Karpas-422 (cell line): ENCODE measurements around the gene GLRX. TPM values are rescaled to one million over a fixed set of nuclear protein-coding genes. Genes with fewer than 3 reads are reported as not detected.

Source experiments
- DNase-seq: peaks from one replicate; pipeline ENCODE4 v3.0.0-alpha.2; 2015
- H2AFZ ChIP-seq: fragments of 200-600 bp; sonication (generic); 2 replicates; pipeline ENCODE4 v1.6.1; 2014; ENCODE audit warnings: antibody characterized with exemption, low read length, mixed read lengths
- H3K27ac ChIP-seq: fragments of 200-600 bp; sonication (generic); 2 replicates; pipeline ENCODE4 v1.5.1; 2014; ENCODE audit warnings: mild to moderate bottlenecking, low read length, moderate library complexity
- H3K27me3 ChIP-seq: fragments of 200-600 bp; sonication (generic); 2 replicates; pipeline ENCODE4 v1.6.1; 2014; ENCODE audit warnings: low read length, mixed read lengths
- H3K36me3 ChIP-seq: fragments of 200-600 bp; sonication (generic); 2 replicates; pipeline ENCODE4 v1.6.1; 2014; ENCODE audit warnings: low read length, mixed read lengths; ENCODE audit not compliant: insufficient read depth
- H3K4me1 ChIP-seq: fragments of 200-600 bp; sonication (generic); 2 replicates; pipeline ENCODE4 v1.6.1; 2014; ENCODE audit warnings: mild to moderate bottlenecking, low read length, mixed read lengths
- H3K4me2 ChIP-seq: fragments of 200-600 bp; sonication (generic); 2 replicates; pipeline ENCODE4 v1.6.1; 2014; ENCODE audit warnings: low read length, low read depth, mild to moderate bottlenecking; ENCODE audit not compliant: poor library complexity, severe bottlenecking
- H3K4me3 ChIP-seq: fragments of 200-600 bp; sonication (generic); 2 replicates; pipeline ENCODE4 v1.5.1; 2014; ENCODE audit warnings: mild to moderate bottlenecking, antibody characterized with exemption, low read length, mixed read lengths
- H3K79me2 ChIP-seq: fragments of 200-600 bp; sonication (generic); 2 replicates; pipeline ENCODE4 v1.6.1; 2014; ENCODE audit warnings: mild to moderate bottlenecking, low read length, mixed read lengths
- H3K9ac ChIP-seq: fragments of 200-600 bp; sonication (generic); 2 replicates; pipeline ENCODE4 v1.6.0; 2014; ENCODE audit warnings: low read length
- H3K9me2 ChIP-seq: fragments of 200-600 bp; sonication (generic), shearing (Covaris generic); replicated peaks from 2 replicates; pipeline ENCODE4 v1.6.0; 2014; ENCODE audit warnings: mild to moderate bottlenecking, low read length, moderate library complexity; ENCODE audit not compliant: insufficient read depth
- H3K9me3 ChIP-seq: fragments of 300-700, 200-600 bp; sonication (generic); 2 replicates; pipeline ENCODE4 v1.6.1; 2014; ENCODE audit warnings: low read length, mixed read lengths
- H4K20me1 ChIP-seq: fragments of 200-600 bp; sonication (generic); 2 replicates; pipeline ENCODE4 v1.6.1; 2014; ENCODE audit warnings: mild to moderate bottlenecking, antibody characterized with exemption, low read length, low read depth; ENCODE audit not compliant: insufficient read depth
- total RNA-seq: library from RNA; depleted of rRNA; stranded (reverse); fragments of >200 nt; shearing (Covaris generic); gene quantifications from 2 replicates; pipeline ENCODE4 v1.2.3, GENCODE V29; 2014; ENCODE audit warnings: low replicate concordance; rRNA removed

The GLRX gene
- total RNA-seq, 1 experiment from 2014 or later = 16.3 TPM

DNA sequence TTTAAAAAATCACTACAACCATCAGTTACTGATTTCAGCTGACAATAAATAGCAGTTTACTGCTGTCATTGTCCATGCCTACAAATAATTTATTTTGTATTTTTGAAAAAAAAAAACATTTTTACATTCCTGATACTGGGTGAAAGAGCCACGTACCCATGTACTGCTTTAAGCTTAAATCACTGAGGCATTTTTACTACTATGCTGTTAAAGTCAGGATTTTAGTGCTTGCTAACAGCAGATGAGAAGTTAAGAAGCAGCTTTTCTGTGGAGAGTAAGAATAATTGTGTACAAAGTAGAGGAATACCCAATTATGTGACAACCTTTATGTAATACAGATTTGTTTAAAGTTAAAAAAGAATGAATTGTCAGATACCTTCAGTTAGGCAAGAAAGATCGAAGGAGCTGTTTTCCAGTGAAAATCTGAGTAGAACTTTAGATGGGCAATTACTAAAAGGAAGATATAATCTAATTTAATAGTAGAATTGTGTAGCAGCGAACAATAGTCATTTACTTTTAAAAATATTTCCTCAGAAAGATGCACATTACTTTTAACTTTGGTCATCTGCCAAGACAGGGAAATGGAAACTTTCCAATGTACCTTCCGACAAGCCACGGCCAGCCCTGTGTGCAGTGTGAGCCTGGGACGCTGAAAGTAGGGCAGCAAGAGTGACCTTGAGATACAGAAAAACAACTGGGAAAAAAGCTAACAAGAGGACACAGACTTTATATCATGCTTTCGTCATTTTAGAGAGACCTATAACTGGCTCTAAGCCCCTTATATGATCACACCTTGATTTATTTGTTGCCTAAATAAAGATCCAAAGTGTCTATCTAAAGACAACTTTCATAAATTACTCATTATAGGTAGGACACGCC, 51.5 kb downstream of the GLRX start:
- no peak overlapping the region for H3K4me3 ChIP-seq
- H3K79me2 ChIP-seq = no peaks in the 10 kb centered on the region
- no peaks in the 10 kb centered on the region for H3K9me3 ChIP-seq
- no peak for DNase-seq
- H2AFZ ChIP-seq = no peak overlapping the region
- H3K36me3 ChIP-seq = no peaks in the 10 kb centered on the region
- H3K4me1 ChIP-seq = no peaks in the 10 kb centered on the region
- no peak overlapping the region for H3K4me2 ChIP-seq
- H3K27ac ChIP-seq = no peak overlapping the region
- no peaks in the 10 kb centered on the region for H3K9me2 ChIP-seq
- no peak overlapping the region for H3K9ac ChIP-seq
- H3K27me3 ChIP-seq = no peaks in the 10 kb centered on the region
- no peaks in the 10 kb centered on the region for H4K20me1 ChIP-seq

DNA sequence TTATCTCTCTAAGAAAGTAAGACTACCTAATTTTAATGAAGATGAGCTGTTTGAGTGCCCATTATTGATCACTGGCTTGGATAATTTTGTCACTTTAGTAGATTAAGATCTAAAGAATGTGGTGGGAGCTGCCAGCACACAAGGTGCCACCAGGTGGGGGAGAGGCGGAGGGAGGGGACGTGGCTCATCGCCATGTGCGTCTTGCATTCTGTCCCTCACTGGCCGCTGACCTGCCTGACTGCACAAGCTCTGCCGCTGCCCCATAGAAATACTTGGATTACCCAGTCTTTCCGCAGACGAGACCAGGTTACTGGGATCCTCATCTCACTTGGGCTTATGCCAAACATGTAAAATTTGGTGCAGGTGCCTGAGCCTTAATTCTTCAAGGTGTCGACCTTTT, 53.8 kb downstream of the GLRX start:
- H3K9ac ChIP-seq = no peak overlapping the region
- no peaks in the 10 kb centered on the region for H3K4me1 ChIP-seq
- no peaks in the 10 kb centered on the region for H3K9me2 ChIP-seq
- no peak overlapping the region for H3K4me2 ChIP-seq
- H4K20me1 ChIP-seq = no peaks in the 10 kb centered on the region
- no peaks in the 10 kb centered on the region for H3K79me2 ChIP-seq
- DNase-seq = no peak
- H3K27ac ChIP-seq = no peak overlapping the region
- H3K36me3 ChIP-seq = no peaks in the 10 kb centered on the region
- H3K27me3 ChIP-seq = no peaks in the 10 kb centered on the region
- H3K9me3 ChIP-seq = no peaks in the 10 kb centered on the region
- no peak overlapping the region for H3K4me3 ChIP-seq
- H2AFZ ChIP-seq = no peak overlapping the region

DNA sequence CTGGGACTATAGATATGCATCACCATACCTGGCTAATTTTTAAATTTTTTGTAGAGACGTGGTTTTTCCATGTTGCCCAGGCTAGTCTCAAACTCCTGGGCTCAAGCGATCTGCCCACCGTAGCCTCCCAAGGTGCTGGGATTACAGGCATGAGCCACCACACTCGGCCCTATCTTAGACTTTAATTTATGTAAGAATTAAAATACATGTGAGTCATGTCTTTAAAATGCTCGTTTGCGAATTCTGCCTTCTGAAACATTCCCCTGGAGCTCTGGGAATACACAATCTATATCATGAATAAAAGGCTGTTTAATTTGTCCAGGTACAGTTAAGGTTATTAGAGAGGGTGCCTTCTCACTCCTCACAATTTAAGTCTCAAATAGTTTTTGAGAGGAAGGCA, 58.6 kb downstream of the GLRX start:
- Histone ChIP-seq H3K9me2 (no peaks in the 10 kb centered on the region), H4K20me1 (no peaks in the 10 kb centered on the region)

More for the DNA sequence above, 58.6 kb downstream of the GLRX start:
- no peak overlapping the region for H2AFZ ChIP-seq
- no peaks in the 10 kb centered on the region for H3K79me2 ChIP-seq
- no peak for DNase-seq
- no peaks in the 10 kb centered on the region for H3K9me3 ChIP-seq
- no peak overlapping the region for H3K9ac ChIP-seq
- H3K4me3 ChIP-seq = no peak overlapping the region
- H3K27me3 ChIP-seq = no peaks in the 10 kb centered on the region
- H3K27ac ChIP-seq = no peak overlapping the region
- no peaks in the 10 kb centered on the region for H3K36me3 ChIP-seq
- H3K4me2 ChIP-seq = no peak overlapping the region
- H3K4me1 ChIP-seq = peaks cover 13% of the 10 kb centered on the region

Other genes with a start within 250 kb of the GLRX start
- 0.34 and 0.51 TPM in 2 replicates for gene GPR150, start 202.6 kb downstream of the GLRX start, total RNA-seq
- 6.2 and 6.8 TPM in 2 replicates for gene RFESD, start 175.9 kb downstream of the GLRX start, total RNA-seq
- gene SPATA9, start 139.7 kb downstream of the GLRX start, total RNA-seq = not detected in 2 replicates
- gene RHOBTB3, start 91.4 kb downstream of the GLRX start, total RNA-seq = 0.97 and 1.5 TPM in 2 replicates
- 0.32 and 0.48 TPM in 2 replicates for gene ELL2, start 139.1 kb upstream of the GLRX start, total RNA-seq